Mucosa of descending colon (tissue), 3 donors: ENCODE measurements around the gene ZBTB33. TPM values are rescaled to one million over a fixed set of nuclear protein-coding genes. Genes with fewer than 3 reads are reported as not detected.

Experiments
- ATAC-seq: fragments of 200-7000 bp; cut with Tn5 transposase; one replicate; pipeline ENCODE4 v1.9.1; 2020; ENCODE audit warnings: mild to moderate bottlenecking, moderate library complexity
- DNase-seq, 3 donors: peaks; one replicate each; pipeline ENCODE4 v3.0.0-alpha.2; 2020
- H3K36me3 ChIP-seq: fragments of 200-600 bp; one replicate; pipeline ENCODE4 v1.8.0; 2021; ENCODE audit warnings: low read depth, mild to moderate bottlenecking
- H3K4me1 ChIP-seq: fragments of 200-600 bp; one replicate; pipeline ENCODE4 v1.8.0; 2021; ENCODE audit warnings: low read depth, mild to moderate bottlenecking
- H3K4me3 ChIP-seq: fragments of 200-600 bp; one replicate; pipeline ENCODE4 v1.8.0; 2021; ENCODE audit warnings: mild to moderate bottlenecking
- H3K9me3 ChIP-seq: fragments of 200-600 bp; one replicate; pipeline ENCODE4 v1.8.0; 2021; ENCODE audit warnings: mild to moderate bottlenecking
- CTCF ChIP-seq: fragments of 200-600 bp; IDR thresholded peaks from one replicate; pipeline ENCODE4 v1.8.0; 2022; ENCODE audit warnings: antibody characterized with exemption, mild to moderate bottlenecking
- intact Hi-C, 2 donors: fragments of 100-400 bp; cut with DNase I in 1 of 2; cut with micrococcal nuclease in 1 of 2; formaldehyde crosslinking; loops; one replicate each; pipeline versions ENCODE4 v1.11.0 to v1.11.1; 2022; cut with DNase I, micrococcal nuclease
- total RNA-seq, 3 donors: library from RNA; stranded (reverse); fragmentation: NEBNext Ultra II Directional in 2 of 3; extraction: Animal tissue kit (Norgen Biotek cat#: 25700) in 2 of 3; gene quantifications; one replicate each; pipeline versions ENCODE4 v1.2.1 to v1.2.4, GENCODE V29; 2021 to 2023
- donor health status: DM: no; HTN: no; CAD: no; lungs with moderate emphysema.
- donor health status: DM: no; HTN: no; CAD: no.
- donor health status: DM: no; HTN: yes; CAD: no.

The ZBTB33 gene
- total RNA-seq, 3 donors from 2014 or later: 10.2 to 12.5 (median 12.0) TPM

GRCh38 chrX:120251471-120252011 lies 929 bp downstream of the ZBTB33 start:
- TF ChIP-seq CTCF: no peak
- ATAC-seq (peak; percentile 54), DNase-seq (peak in 2 of 3 donors; percentile 46)
- intact Hi-C loops: no loop called here
- Histone ChIP-seq H3K4me3 (peak overlapping the region; percentile 42), H3K4me1 (no peaks in the 10 kb centered on the region), H3K36me3 (no peaks in the 10 kb centered on the region), H3K9me3 (no peaks in the 10 kb centered on the region)

DNA sequence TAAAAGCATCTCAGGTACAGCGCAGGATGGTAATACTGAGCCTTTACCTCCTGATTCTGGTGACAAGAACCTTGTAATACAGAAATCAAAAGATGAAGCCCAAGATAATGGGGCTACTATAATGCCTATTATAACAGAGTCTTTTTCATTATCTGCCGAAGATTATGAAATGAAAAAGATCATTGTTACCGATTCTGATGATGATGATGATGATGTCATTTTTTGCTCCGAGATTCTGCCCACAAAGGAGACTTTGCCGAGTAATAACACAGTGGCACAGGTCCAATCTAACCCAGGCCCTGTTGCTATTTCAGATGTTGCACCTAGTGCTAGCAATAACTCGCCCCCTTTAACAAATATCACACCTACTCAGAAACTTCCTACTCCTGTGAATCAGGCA lies 3.2 kb downstream of the ZBTB33 start:
- intact Hi-C loops: no loop called here
- H3K36me3 ChIP-seq: no peaks in the 10 kb centered on the region
- no peak overlapping the region for H3K4me3 ChIP-seq
- ATAC-seq (no peak), DNase-seq (no peak)
- H3K9me3 ChIP-seq: no peaks in the 10 kb centered on the region
- no peaks in the 10 kb centered on the region for H3K4me1 ChIP-seq
- TF ChIP-seq CTCF: no peak

DNA sequence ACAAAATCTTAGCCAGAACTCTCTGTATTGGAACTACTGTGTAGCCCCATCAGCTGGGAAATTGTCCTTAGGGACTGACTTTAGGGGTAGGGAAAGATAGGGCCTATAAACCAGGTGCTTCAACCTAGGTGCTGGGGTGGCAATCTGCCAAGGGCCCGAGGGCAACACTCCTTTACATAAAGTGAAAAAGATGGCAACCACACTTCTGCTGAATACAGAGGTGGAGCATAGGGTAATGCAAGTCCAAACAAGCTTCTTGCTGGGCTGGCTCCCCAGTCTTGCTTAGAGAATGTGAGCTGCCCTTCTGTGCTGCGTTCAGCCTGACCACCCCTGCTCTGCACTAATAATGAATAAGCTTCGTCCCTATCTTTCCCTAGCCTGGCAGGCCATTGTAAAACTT lies 9.8 kb downstream of the ZBTB33 start:
- intact Hi-C loops: no loop called here
- Histone ChIP-seq H3K4me3 (no peak overlapping the region), H3K36me3 (no peaks in the 10 kb centered on the region), H3K4me1 (no peaks in the 10 kb centered on the region), H3K9me3 (no peaks in the 10 kb centered on the region)
- TF ChIP-seq CTCF: no peak
- no peak for ATAC-seq
- DNase-seq: no peak

DNA sequence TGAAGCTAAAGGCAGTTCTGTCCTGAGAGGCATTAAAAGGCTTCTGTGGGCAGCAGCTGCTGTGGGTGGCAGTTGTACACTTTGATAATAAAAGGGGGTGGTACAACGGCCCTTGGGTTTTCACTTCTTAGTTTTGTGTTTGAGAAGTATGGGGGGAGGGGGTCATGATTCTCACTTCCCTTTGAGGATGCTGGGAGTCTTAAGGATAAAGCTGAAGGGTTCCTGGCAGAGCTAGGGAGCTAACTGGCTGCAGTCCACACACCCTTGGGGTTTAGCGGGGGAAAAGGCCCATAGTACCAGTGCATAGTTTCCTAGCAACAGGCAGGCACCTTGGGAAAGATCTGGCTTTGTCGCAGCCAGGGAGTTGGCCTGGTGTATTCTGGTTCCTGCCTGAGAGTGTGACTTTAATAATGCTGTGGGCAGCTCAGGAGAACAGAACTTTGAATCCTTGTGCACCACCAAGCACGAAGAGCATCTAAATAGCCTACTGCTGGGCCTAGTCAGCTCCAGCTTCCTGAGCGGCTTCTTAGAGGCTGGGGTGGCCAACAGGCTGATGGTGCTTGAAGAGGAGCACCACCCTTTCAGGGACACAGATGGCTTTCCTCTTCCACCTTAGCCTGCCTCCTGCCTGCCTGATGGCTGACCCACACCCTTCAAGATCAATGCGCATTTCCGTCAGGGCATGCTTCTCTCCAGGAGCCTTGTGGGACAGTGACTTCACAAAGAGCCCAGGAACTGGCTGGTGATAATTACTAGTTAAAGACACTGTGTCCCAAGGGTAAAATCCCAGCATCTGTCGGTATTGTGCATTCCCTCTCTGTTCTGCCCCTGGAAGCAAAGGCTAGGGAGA lies 12.5 kb downstream of the ZBTB33 start:
- intact Hi-C loops: no loop called here
- peak in 1 of 3 donors; percentile 3 for DNase-seq

GRCh38 chrX:120264341-120264740 lies 13.7 kb downstream of the ZBTB33 start:
- ATAC-seq: no peak
- Histone ChIP-seq H3K4me3 (no peak overlapping the region), H3K36me3 (no peaks in the 10 kb centered on the region), H3K9me3 (no peaks in the 10 kb centered on the region), H3K4me1 (no peaks in the 10 kb centered on the region)
- intact Hi-C loops: no loop called here
- no peak for TF ChIP-seq CTCF
- DNase-seq: no peak

More for the DNA sequence above, 12.5 kb downstream of the ZBTB33 start:
- Histone ChIP-seq H3K36me3 (no peaks in the 10 kb centered on the region), H3K4me1 (no peaks in the 10 kb centered on the region), H3K9me3 (no peaks in the 10 kb centered on the region), H3K4me3 (no peak overlapping the region)
- ATAC-seq: no peak
- TF ChIP-seq CTCF: no peak
